HG03439 (cell line): ENCODE measurements around the gene KMT2E.

Experiments used
- ATAC-seq: cut with Tn5 transposase; IDR thresholded peaks from one replicate; pipeline ENCODE4 v1.9.1; 2021; ENCODE audit warnings: mild to moderate bottlenecking, moderate library complexity; ENCODE audit not compliant: unreplicated experiment

Gene KMT2E

GRCh38 chr7:105060923-105061322, 46.9 kb downstream of the KMT2E start:
- no peak for ATAC-seq

GRCh38 chr7:105065104-105065503, 51.1 kb downstream of the KMT2E start:
- no peak for ATAC-seq

- no peak for ATAC-seq
Observed at GRCh38 chr7:105067691-105068090, 53.7 kb downstream of the KMT2E start.

GRCh38 chr7:105068886-105069285, 54.9 kb downstream of the KMT2E start:
- no peak for ATAC-seq

- ATAC-seq = no peak
Observed at GRCh38 chr7:105073143-105073542, 59.1 kb downstream of the KMT2E start.

GRCh38 chr7:105079348-105079747, 65.3 kb downstream of the KMT2E start:
- ATAC-seq = no peak

- ATAC-seq = no peak
Observed at GRCh38 chr7:105084581-105084980, 70.6 kb downstream of the KMT2E start.

GRCh38 chr7:105086850-105087249, 72.8 kb downstream of the KMT2E start:
- no peak for ATAC-seq

- ATAC-seq = no peak
Observed at GRCh38 chr7:105087981-105088380, 74.0 kb downstream of the KMT2E start.

- no peak for ATAC-seq
Observed at GRCh38 chr7:105088456-105088855, 74.5 kb downstream of the KMT2E start.

GRCh38 chr7:105094966-105095365, 81.0 kb downstream of the KMT2E start:
- ATAC-seq = no peak

GRCh38 chr7:105096306-105096705, 82.3 kb downstream of the KMT2E start:
- no peak for ATAC-seq

GRCh38 chr7:105097619-105098018, 83.6 kb downstream of the KMT2E start:
- no peak for ATAC-seq

GRCh38 chr7:105098863-105099515, 85.0 kb downstream of the KMT2E start:
- ATAC-seq = peak; percentile 70

GRCh38 chr7:105101864-105102263, 87.9 kb downstream of the KMT2E start:
- no peak for ATAC-seq

- no peak for ATAC-seq
Observed at GRCh38 chr7:105102557-105103352, 88.8 kb downstream of the KMT2E start.

GRCh38 chr7:105105579-105105978, 91.6 kb downstream of the KMT2E start:
- no peak for ATAC-seq

- ATAC-seq = no peak
Observed at GRCh38 chr7:105106473-105106872, 92.5 kb downstream of the KMT2E start.

GRCh38 chr7:105107458-105107857, 93.5 kb downstream of the KMT2E start:
- no peak for ATAC-seq

GRCh38 chr7:105112440-105113418, 98.7 kb downstream of the KMT2E start:
- no peak for ATAC-seq
